ENCODE results near the gene SAMD14.
A peak's percentile ranks its signal among the peaks of the same experiment; 100 is the strongest.

The SAMD14 gene

DNA sequence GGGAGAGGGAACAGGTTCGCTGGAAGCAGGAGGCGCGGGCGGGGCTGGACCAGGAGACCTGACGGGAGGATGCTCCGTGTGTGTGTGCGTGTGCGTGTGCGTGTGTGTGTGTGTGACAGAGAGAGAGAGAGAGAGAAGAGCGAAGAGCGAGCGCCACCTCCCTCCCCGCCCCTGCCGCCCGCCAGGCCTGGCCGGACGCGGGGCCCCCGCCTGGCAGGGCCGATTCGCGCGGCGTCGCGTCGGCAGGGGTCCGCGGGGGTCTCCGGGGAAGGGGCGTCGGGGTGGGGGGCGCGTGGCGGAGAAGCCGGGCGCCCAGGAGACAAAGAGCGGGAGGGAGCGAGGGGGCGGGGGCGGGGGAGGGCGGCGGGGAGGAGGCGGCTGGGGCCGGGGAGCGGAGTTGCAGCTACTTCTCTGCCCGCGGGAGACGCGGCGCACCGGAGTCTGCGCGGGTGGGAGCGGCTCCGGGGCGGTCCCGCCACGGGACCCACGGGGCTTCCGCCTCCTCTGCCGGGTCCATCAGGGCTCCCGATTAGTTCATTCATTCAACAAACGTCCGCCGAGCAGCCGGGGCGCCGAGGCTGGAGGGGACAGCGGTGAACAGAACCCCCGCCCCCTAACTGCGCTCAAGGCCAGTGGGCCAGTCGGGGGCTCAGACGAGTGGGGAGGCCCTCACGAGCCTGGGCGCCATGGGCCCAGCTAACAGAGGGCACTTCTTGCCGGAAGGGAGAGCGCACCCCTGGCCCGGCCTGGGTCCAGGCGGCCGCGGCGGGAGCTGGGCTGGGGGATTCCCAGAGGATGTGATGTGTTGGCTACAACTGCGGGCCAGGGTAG, at the start of gene SAMD14:
SAMD14 (minus strand) TSS at position 433 of the 831 bp plus-strand sequence. CDS start 5,201 bp downstream, outside the sequence.
- DNase-seq, result no peak

DNA sequence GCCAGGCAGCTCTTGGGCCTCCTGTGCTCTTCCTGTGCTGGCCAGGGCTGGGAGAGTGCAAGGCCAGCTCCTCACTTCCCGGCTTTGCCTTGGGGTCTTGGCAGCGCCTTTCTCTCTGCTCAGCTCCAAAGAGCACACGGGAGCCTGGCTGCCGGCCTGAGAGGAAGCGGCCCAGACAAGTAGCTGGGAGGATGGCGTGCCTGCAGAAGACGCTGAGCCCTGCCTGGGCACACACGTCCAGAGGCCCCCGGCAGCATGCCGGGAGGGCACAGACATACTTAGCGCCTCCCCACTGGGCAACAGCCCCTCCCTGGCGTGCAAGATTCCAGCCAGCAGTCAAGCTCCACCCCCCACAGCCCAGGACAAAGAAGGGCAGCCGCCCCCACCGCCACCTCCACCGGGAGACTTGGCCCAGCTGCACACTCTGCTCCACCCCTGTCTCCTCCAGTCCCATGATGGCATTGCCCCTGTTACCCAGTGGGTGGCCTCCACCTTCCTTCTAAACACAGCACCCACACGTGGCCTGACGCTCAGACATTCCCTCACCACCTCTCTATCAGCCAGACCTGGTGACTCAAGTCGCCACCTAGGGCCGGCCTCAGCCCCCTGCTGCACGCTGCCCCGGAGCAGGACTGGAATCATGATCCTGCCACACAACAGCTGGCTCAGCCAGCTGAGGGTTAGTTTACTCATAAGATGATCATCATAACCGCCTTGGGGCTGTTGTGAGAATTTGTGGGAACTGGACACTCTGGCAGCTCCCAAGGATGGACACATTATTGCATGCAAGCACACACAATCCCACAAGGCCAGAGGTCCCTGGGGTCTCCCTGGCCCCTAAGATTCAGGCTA, 48.2 kb upstream of the SAMD14 start:
- DNase-seq, result peak in 1 of 2 experiments; percentile 65

DNA sequence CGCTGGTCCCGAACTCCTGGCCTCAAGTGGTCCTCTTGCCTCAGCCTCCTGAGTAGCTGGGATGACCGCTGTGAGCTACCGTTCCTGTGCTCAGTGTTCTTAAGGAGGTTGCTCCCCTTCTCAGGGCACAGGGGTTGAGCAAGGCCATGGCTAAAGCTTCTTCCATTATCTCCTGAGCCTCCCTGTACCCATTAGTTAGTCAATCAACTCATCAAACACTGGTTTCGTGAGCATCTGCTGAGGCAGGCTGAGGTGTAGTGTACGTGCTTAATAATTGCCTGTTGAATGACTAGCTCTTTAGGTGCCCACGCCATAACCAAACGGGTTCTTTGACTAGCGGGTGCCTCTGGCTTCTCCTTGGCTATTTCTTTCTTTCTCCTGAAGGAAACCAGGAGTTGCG, 47.5 kb upstream of the SAMD14 start:
- no peak for DNase-seq

DNA sequence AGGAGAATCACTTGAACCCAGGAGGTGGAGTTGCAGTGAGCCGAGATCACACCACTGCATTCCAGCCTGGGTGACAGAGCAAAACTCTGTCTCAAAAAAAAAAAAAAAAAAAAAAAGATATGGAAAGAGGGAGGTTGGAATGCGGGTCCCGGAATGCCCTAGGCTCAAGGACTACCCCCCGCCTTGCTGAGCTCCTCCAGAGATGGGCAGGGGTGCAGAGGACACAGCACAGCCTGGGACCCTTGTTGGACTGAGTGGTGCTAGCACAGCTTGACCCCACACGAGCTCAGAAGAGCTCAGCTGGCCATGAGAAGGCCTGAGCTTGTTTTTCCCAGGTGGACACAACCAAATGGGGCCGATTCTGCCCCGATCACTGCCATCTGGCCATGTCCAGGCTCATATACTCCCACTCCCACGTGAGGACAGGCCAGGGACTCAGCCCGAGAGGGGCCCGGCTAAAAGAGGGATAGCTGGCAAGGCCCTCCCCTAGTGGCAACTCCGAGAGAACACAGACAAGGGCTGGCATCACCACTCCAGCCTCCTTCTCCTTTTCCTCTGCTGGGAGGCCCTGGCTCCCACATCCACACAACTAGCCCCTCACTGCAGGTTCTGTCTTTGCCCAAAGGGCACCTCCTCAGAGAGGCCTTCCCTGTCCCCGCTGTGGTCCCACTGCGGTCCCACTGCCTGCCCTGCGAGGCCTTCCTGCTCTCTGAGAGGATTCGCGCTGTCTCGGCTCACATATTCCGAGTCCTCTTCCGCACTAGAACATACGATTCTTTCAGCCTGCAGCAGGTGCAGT, 46.8 kb upstream of the SAMD14 start:
- no peak for DNase-seq

DNA sequence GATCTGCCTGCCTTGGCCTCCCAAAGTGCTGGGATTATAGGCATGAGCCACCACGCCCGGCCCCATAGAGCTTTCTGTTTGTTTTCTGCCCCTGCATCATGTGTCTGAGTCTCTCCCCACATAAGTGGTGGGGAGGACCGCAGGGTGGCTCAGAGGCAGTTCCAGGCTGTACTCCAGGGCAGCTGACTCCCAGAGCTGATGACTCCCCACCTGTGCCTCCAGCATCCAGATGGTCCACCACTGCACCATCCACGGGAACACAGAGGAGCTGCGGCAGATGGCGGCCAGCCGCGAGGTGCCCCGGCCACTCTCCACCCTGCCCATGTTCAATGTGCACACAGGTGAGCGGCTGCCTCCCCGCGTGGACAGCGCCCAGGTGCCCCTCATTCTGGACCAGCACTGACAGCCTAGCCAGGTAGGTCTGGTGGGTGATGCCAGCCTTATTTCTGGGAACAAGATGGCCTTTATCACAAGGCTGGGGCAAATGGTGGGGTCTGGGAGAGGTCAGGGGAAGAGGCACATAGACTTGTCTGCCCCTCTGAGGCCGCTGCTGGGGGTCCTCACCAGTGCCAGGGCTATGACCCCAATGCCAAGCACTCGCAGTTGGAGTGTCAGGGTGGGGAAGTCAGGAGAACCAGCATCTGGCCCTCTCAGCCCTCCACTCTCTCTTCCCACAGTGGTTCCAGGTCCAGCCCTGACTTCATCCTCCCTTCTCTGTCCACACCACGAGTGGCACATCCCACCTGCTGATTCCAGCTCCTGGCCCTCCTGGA, 45.3 kb upstream of the SAMD14 start:
- DNase-seq, result no peak

DNA sequence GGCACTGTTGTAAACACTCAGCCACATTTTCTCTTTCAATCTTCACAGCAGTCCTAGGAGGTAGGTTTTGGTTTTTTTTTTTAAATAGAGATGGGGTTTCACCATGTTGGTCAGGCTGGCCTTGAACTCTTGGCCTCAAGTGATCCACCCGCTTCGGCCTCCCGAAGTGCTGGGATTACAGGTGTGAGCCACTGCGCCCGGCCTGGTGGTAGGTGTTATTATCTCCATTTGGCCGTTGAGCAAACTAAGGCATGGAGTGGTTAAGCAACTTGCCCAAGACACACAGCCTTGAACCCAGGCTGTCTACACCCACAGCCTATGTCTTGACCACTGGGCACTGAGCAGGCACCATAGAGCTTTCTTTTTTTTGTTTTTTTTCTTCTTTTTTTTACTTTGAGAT, 44.5 kb upstream of the SAMD14 start:
- DNase-seq, result no peak

DNA sequence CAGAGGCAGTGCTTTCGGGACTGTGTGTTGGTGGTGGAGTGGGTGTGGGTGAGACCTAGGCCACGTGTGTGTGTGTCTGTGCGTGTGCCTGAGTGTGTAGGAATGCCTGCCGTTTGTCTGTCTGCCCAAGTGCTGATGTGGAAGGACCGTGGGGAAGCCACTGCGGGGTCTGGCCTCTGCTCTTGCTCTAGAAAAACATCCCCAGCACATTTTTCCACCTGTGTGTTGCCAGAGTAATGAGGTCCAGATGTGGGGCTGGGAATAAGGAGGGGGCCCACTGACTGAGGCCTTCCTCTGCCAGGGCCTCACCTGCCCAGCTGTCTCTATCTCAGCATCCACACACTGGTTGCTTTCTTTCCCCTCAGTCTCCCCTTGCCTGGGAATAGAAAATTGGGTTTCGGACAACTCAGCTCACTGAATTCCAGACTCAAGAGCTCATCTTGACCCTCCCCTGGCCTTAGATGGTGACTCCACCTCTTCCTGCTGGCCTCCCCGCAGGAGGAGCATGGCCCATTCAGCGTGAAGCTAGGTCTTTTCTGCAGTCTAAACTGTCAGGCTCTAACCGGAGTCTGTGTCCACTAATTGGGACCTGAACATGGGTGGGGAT, 43.5 kb upstream of the SAMD14 start:
- no peak for DNase-seq

DNA sequence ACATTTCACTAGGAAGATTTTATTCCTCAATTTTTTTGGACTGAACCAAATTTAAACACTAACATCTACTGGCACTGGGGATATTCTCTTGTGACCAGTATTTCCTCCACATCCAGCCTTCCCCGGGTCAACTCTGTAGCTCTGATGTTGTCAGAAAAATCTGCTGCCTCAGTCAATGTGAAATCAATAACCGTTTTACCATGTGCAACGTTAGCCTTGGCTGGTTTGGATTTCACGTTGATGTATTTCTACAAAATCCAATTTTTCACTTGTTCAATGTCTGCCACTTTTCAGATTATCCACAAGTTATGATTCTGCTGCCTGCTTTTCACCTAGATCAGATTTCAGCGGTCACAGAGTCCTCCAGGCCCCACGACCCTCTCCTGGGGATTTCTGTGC, 43.0 kb upstream of the SAMD14 start:
- no peak for DNase-seq

DNA sequence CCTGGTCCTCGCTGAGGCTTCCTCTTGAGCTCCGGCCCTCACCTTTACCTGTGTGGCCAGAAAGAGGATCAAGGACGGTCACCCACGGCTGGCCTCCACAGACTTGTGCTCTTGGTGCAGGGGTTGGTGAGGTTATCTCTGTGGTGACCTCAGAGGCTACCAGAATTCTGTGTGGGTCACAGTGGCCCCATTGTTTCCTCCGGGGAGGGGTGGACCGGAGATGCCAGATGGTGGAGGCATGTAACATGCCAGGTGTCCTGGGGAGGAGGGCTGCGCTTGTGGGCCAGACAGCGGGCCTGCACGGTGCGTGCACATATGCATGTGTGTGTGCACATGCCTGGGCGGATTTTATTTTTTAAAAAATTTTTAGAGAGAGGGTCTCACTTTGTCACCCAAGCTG, 42.2 kb upstream of the SAMD14 start:
- no peak for DNase-seq

DNA sequence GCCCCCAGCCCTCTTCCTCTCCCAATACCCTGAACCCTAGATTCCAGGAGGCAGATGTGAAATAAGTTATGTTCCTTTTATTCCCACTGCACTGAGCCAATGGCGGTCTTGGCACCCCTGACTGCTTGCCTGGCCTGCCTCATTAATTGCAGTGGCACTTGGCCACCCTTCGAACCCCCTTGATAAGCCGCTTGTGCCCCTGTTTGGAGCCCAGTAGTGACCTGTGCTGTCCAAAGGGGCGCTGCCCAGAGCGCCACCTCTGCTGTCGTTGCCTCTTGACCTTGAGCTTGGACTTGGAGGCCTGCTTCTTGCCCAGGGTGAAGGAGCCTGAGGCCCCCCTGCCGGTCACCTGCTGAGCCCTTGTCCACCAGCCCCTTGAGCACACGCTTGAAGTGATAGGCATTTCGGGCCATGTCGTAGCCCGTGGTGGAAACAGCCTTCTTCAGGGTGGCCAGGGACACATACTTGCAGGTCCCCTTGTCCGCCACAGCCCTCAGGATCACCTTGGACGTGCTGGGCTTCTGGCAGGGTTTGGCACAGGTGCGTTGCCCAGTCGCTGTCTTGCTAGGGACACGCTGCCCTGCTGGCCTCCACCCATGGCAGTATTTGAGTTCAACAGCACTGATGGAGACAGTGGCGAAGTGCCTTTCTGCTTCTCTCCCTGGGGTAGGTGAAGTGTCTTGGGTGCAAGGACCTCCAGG, 41.6 kb upstream of the SAMD14 start:
- no peak for DNase-seq

DNA sequence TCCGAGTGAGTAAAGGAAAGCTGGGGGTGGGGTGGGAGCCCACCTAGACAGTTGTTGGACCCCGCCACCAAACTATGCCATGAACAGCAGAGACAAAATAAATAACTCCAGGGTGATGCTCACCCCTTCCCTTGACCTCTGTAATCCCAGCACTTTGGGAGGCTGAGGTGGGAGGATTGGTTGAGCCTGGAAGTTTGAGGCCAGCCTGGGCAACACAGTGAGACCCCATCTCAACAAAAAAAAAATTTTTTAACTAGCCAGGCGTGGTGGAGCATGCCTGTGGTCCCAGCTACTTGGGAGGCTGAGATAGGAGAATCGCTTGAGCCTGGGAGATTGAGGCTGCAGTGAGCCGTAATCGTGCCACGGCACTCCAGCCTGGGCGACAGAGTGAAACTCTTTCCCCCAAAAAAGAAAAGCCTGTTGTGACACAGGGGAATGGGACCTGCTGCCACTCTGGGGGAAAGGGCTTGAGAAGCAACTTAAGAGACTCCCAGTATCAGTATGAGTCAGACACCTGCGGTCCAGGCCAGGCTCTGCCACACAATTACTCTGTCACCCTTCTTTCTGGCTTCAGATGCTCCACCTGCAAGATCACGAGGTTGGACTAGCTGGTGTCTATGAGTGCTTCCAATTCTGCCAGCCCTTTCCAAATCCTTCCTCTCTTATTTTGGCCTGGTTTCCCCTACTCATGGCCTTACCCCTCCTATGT, 40.9 kb upstream of the SAMD14 start:
- DNase-seq, result no peak

DNA sequence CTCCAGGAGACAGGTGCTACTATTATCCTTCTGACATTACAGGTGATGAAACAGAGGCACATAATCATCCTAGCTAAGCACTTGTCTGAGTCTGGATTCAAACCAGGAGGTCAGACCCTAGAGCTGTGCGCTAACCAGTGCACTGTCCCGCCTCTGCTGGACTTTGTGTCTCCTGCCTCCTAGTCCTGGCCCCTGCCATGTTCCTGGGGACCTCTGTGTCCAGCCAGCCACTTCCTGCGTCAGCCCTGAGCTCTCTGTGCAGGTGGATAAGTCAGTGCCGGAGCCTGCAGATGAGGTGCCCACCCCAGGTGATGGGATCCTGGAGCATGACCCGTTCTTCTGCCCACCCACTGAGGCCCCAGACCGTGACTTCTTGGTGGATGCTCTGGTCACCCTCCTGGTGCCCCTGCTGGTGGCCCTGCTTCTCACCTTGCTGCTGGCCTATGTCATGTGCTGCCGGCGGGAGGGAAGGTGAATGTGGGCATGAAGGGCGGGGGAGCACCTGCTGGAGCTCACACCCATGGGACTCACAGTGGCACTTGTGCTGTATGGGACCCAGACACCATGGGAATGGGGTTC, 40.0 kb upstream of the SAMD14 start:
- no peak for DNase-seq

DNA sequence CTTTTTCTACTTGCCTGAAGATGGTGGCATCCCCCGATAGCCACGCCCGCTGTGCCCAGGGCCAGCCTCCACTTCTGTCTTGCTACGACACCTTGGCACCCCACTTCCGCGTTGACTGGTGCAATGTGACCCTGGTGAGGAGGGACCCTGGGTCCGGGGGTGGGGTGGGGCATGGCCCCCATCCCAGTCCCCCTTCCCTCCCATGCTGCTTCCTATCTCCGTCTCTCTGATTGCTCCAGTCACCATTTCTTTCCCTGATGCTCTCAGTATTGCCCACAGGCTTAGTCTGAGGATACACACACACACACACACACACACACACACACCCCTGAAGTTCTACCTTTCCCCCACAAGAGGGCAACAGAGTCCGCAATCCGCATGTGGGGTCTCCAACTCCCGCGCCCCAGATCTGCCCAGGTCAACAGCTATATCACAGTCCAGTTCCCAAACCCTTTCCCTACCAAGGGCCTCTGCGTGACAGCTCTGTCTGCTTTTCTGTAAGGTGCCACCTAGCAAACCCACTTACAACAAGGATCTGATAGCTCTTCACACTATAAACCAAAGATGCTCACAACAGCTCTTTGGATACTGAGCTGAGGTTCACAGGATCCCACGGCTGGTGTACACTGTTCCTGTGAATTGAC, 39.3 kb upstream of the SAMD14 start:
- DNase-seq, result peak in 1 of 2 experiments; percentile 64

DNA sequence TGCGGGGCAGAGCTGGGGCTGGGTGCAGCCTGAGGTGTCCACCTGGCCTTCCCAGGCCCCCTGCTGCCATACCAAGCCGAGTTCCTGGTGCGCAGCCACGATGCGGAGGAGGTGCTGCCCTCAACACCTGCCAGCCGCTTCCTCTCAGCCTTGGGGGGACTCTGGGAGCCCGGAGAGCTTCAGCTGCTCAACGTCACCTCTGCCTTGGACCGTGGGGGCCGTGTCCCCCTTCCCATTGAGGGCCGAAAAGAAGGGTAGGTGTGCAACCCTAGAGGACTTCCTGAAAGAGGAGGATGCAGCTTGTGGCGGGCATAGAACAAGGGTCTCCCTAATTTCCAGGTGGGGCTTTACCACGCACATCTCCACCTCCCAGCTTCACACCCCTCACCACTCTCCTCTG, 38.4 kb upstream of the SAMD14 start:
- DNase-seq, result no peak

DNA sequence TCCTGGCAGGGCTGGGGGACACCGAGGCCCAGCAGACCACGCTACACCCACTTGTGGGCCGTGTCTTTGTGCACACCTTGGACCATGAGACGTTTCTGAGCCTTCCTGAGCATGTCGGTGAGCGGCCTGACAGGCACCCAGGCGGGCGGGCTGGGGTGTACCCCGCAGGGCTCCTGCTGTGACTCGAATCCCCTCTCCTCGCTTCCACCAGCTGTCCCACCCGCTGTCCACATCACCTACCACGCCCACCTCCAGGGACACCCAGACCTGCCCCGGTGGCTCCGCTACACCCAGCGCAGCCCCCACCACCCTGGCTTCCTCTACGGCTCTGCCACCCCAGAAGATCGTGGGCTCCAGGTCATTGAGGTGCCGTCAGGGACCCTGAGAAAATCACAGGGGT, 37.4 kb upstream of the SAMD14 start:
- no peak for DNase-seq

DNA sequence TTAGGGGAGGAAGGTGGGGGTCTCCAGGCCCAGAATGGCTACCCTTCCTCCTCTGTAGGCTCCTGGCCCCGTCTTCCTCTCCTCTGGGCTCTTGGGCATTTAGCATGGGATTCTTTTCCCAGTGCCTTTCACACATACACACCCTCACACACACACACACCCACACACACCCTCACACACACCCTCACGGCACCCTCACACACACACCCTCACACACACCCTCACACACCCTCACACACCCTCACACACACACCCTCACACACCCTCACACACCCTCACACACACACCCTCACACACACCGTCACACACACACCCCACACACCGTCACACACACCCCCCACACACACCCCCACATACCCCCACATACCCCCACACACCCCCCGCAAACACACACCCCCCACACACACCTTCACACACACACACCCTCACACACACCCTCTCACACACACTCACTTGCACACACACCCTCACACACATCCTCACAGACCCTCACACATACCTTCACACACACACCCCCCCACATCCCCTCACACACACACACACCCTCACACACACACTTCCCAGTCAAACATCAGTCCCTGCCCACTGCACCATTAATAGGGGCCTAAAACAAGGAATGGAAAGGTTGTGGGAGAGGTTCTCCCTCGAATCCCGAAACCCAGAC, 36.7 kb upstream of the SAMD14 start:
- DNase-seq, result no peak

DNA sequence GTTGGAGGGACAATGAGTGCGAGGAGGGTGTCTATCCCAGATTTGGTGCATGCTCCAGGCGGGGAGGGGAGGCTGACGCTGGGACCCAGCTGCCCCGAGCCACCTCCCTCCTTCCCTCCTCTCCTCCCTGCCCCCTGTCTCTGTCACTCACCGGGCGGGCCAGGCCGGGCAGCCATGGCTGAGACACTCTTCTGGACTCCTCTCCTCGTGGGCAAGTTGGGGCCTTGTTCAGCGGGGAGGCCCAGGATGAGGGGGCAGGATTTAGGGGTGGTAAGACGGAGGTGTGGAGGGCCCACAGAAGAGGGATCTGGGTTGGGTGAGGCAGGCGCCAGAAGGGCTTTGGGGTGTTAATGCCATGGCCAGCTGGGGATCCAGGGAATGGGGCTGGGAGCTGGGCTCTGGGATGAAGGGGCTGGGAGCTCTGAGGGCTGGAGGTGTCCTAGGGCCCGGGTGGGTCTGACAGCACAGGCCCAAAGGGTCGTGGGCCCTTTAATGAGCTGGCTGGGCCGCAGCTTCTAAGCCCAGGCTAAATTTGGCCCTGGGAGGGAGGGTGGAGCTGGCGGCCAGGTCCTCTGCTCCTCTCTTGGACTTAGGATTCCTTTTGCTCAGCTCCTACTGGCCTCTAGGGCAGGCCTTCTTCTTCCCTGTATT, 36.0 kb upstream of the SAMD14 start, which contains the start of gene SGCA:
SGCA (plus strand) TSS at position 139 of the 651 bp plus-strand sequence; CDS start at position 175, 36 bp downstream.
- DNase-seq, result no peak

DNA sequence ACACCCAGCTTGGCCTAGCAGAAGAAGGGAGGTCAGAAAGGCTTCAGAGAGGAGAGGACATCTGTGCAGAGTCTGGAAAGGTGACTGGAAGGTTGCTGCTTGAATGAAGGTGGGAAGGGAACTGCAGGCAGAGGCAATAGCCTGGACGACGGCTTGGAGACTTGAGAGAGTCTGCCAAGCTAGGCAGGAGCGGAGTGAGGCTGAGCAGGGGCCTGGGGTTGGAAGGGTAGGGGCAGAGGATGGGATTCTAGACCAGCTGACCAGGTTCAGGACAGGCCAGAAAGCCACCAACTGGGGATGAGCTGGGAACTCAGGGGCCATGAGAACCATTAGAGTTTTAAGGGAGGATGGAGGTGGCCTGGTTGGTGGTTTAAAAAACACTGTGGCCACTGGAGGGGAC, 35.5 kb upstream of the SAMD14 start:
- DNase-seq, result no peak

Data from SW 1271 (cell line).